ENCODE results near the gene PLEKHO2. TPM values are rescaled to one million over a fixed set of nuclear protein-coding genes. Genes with fewer than 3 reads are reported as not detected.

Gene PLEKHO2
- total RNA-seq, 2 donors from 2014 or later = 8.6 to 31.8 TPM

DNA sequence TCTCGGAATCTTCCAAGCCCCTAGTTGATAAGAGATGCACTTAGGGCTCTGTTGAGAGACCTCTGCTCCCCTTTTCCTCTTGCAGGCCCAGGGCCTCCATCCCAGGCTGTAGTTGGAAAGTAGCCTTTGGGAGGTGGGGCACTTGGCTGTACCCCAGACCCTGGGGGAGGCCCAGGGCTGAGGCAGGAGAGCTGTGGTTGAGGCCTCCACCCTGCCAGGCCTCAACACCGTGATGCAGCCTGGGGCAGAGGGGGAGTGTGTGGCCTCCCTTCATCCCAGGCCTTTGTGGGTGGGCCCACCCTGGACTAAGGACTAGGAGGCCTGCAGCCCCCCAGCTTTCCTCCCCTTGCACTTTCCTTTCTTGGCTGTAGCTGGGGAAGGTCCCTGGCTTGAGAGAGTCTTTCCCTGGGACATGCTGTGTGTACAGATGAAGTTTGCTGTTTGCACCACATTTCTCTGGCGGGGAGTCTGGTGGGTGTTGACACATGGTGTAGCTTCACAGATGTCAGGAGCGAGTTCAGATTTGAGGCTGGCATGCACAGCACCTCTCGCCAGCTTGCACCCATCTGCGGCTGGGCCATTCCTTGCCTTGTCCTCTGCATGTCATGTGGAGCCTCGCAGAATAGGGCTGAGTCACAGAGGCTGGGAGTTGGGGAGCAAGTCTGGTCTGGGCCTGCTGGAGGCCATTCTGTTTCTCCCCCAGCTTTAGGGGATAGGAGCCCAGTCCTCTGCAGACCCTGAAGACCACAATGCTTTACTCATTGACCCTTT is 13.7 kb downstream of the PLEKHO2 start:
- Histone ChIP-seq H3K27me3 (replicated peaks; ENCODE audit: insufficient read depth) (no peaks in the 10 kb centered on the region), H3K27ac (peak overlapping the region; percentile 55 to 65), H3K36me3 (no peaks in the 10 kb centered on the region), H3K4me1 (replicated peaks) (no peaks in the 10 kb centered on the region), H3K9me3 (no peaks in the 10 kb centered on the region), H3K4me3 (no peak overlapping the region)
- no peak for TF ChIP-seq POLR2AphosphoS5 (IDR thresholded peaks at IDR 0.05)
- intact Hi-C loops (cut with DNase I) = no loop called here
- WGBS = 63% methylated on average over 7 of the region's 7 CpGs
- DNase-seq (ENCODE audit: low spot score) = no peak

DNA sequence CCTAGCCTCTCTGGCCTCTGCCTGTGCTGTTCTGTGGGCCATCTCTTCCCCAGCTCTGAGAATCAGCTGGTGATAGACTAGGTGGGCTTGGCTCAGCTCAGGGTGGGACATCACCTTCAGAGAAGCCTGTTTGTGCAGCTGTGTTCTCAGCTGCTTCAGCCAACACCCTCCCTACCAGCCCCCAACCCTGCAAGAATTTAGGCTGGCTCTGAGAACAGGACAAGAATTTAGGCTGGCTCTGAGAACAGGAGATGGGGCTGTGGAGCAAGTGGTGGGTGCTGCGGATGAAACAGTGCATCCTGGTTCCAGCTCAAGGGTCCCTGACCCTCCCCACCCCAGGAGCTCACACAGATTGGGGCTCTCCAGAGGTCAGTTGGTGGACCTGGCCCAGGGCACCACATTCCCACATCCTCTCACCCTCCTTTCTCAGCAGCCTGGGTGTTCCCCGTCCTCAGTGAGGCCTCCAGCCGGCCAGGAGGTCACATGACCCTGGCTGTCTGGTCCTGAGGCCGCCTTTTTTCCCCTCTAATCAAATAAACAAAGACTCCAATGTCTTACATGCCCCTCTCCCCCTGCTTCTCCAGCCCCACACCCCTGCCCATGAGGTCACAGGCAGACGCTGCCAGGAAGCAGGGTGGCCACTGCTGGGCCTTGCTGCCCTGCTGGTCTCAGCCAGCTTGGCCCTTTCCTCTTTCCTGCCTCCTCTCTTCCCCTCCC is 14.9 kb downstream of the PLEKHO2 start:
- no peaks in the 10 kb centered on the region for H3K4me1 ChIP-seq (replicated peaks)

GRCh38 chr15:64857421-64857820 is 15.7 kb downstream of the PLEKHO2 start:
- DNase-seq (ENCODE audit: low spot score) = no peak
- no peak overlapping the region for H3K4me3 ChIP-seq
- TF ChIP-seq POLR2AphosphoS5 (IDR thresholded peaks at IDR 0.05) (no peak), POLR2A (IDR thresholded peaks at IDR 0.05) (no peak)
- TF ChIP-seq, protein P1, sequence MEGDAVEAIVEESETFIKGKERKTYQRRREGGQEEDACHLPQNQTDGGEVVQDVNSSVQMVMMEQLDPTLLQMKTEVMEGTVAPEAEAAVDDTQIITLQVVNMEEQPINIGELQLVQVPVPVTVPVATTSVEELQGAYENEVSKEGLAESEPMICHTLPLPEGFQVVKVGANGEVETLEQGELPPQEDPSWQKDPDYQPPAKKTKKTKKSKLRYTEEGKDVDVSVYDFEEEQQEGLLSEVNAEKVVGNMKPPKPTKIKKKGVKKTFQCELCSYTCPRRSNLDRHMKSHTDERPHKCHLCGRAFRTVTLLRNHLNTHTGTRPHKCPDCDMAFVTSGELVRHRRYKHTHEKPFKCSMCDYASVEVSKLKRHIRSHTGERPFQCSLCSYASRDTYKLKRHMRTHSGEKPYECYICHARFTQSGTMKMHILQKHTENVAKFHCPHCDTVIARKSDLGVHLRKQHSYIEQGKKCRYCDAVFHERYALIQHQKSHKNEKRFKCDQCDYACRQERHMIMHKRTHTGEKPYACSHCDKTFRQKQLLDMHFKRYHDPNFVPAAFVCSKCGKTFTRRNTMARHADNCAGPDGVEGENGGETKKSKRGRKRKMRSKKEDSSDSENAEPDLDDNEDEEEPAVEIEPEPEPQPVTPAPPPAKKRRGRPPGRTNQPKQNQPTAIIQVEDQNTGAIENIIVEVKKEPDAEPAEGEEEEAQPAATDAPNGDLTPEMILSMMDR (IDR thresholded peaks at IDR 0.05) = no peak
- H3K27me3 ChIP-seq (replicated peaks; ENCODE audit: insufficient read depth) = no peaks in the 10 kb centered on the region
- H3K9me3 ChIP-seq = no peaks in the 10 kb centered on the region
- H3K4me1 ChIP-seq (replicated peaks) = no peaks in the 10 kb centered on the region
- intact Hi-C loops (cut with DNase I) = no loop called here
- 56% methylated on average over 4 of the region's 4 CpGs for WGBS
- peak overlapping the region; percentile 55 to 65 for H3K27ac ChIP-seq
- peaks cover 0 to 13% of the 10 kb centered on the region in 2 donors for H3K36me3 ChIP-seq

More for the DNA sequence above, 14.9 kb downstream of the PLEKHO2 start:
- H3K4me3 ChIP-seq = no peak overlapping the region
- H3K36me3 ChIP-seq = peaks cover 0 to 10% of the 10 kb centered on the region in 2 donors
- no peaks in the 10 kb centered on the region for H3K27me3 ChIP-seq (replicated peaks; ENCODE audit: insufficient read depth)
- DNase-seq (ENCODE audit: low spot score) = no peak
- H3K27ac ChIP-seq = peak overlapping the region; percentile 55 to 65
- H3K9me3 ChIP-seq = no peaks in the 10 kb centered on the region
- WGBS = 22% methylated on average over 5 of the region's 5 CpGs
- TF ChIP-seq POLR2A (IDR thresholded peaks at IDR 0.05) (no peak), POLR2AphosphoS5 (IDR thresholded peaks at IDR 0.05) (peak; percentile 23)
- intact Hi-C loops (cut with DNase I) = no loop called here

DNA sequence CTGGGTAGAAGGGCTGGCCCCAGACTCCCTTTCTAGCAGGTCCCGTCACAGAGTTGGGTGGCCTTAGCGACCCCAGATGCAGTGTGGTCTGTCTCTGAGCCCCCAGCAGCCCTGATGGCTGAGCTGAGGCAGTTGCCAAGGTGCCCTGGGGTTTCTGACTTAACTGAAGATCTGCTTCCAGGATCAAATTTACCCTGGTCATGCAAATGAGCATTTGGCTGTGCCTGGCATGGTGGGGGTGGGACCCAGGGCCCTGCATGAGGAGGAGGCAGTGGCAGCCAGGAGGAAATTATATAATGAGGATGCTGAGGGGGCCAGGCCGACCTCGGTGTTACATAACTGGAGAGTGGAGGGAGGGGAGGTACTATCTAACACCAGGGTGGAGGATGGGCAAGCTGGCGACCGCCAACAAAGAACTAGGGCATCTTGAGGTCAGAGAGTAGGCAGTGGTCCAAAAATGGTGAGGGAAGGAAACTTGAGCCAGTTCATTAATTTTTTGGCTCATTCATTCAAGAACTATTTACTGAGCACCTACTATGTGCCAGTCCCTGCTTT is 16.4 kb downstream of the PLEKHO2 start:
- H3K4me3 ChIP-seq = no peak overlapping the region
- DNase-seq (ENCODE audit: low spot score) = no peak
- H3K9me3 ChIP-seq = no peaks in the 10 kb centered on the region
- no peaks in the 10 kb centered on the region for H3K4me1 ChIP-seq (replicated peaks)
- H3K36me3 ChIP-seq = peaks cover 0 to 13% of the 10 kb centered on the region in 2 donors
- intact Hi-C loops (cut with DNase I) = no loop called here
- H3K27ac ChIP-seq = peak overlapping the region; percentile 55 to 65
- no peaks in the 10 kb centered on the region for H3K27me3 ChIP-seq (replicated peaks; ENCODE audit: insufficient read depth)
- TF ChIP-seq, protein P1 (IDR thresholded peaks at IDR 0.05) = no peak
- TF ChIP-seq POLR2A (IDR thresholded peaks at IDR 0.05) = no peak
- TF ChIP-seq POLR2AphosphoS5 (IDR thresholded peaks at IDR 0.05) = no peak
- WGBS = 48% methylated on average over 6 of the region's 6 CpGs

GRCh38 chr15:64859226-64859625 is 17.5 kb downstream of the PLEKHO2 start:
- WGBS = 100% methylated on average over 2 of the region's 2 CpGs
- Histone ChIP-seq H3K27me3 (replicated peaks; ENCODE audit: insufficient read depth) (no peaks in the 10 kb centered on the region), H3K4me1 (replicated peaks) (no peaks in the 10 kb centered on the region), H3K27ac (no peak overlapping the region), H3K9me3 (no peaks in the 10 kb centered on the region), H3K36me3 (peaks cover 0 to 13% of the 10 kb centered on the region in 2 donors), H3K4me3 (no peak overlapping the region)
- no peak for DNase-seq (ENCODE audit: low spot score)
- no peak for TF ChIP-seq POLR2AphosphoS5 (IDR thresholded peaks at IDR 0.05)
- TF ChIP-seq POLR2A (IDR thresholded peaks at IDR 0.05) = no peak
- TF ChIP-seq, protein P1 (IDR thresholded peaks at IDR 0.05) = no peak
- intact Hi-C loops (cut with DNase I) = no loop called here
